GM12865 (cell line): ENCODE measurements around the gene ANKRD34C.

ENCODE experiments used
- DNase-seq: peaks from one replicate; pipeline ENCODE4 v3.0.0; 2010; ENCODE audit warnings: low read depth
- H3K4me3 ChIP-seq: 2 replicates; pipeline ENCODE4 v1.5.1; 2011; ENCODE audit warnings: mild to moderate bottlenecking, low read depth, low read length, control low read depth
- CTCF ChIP-seq: IDR thresholded peaks from 2 replicates; pipeline ENCODE4 v1.5.1; 2011; ENCODE audit warnings: low read length, control low read depth, low read depth, inconsistent platforms; ENCODE audit not compliant: insufficient read depth; ENCODE audit errors: missing control alignments

The ANKRD34C gene

GRCh38 chr15:79296583-79296982 is 14.1 kb downstream of the ANKRD34C start:
- no peak overlapping the region for H3K4me3 ChIP-seq
- peak; percentile 17 for DNase-seq
- peak; percentile 34 for TF ChIP-seq CTCF

GRCh38 chr15:79299126-79299840 is 16.8 kb downstream of the ANKRD34C start:
- H3K4me3 ChIP-seq = no peak overlapping the region
- TF ChIP-seq CTCF = no peak
- no peak for DNase-seq

GRCh38 chr15:79299841-79300235 is 17.3 kb downstream of the ANKRD34C start:
- no peak for TF ChIP-seq CTCF
- no peak overlapping the region for H3K4me3 ChIP-seq
- no peak for DNase-seq

- TF ChIP-seq CTCF = no peak
- H3K4me3 ChIP-seq = no peak overlapping the region
- no peak for DNase-seq
Observed at GRCh38 chr15:79307251-79307650, 24.7 kb downstream of the ANKRD34C start.

- no peak for DNase-seq
- H3K4me3 ChIP-seq = no peak overlapping the region
- no peak for TF ChIP-seq CTCF
Observed at GRCh38 chr15:79308874-79309273, 26.4 kb downstream of the ANKRD34C start.

- no peak for DNase-seq
- H3K4me3 ChIP-seq = peak overlapping the region; percentile 51
- no peak for TF ChIP-seq CTCF
Observed at GRCh38 chr15:79310612-79310984, 28.1 kb downstream of the ANKRD34C start.
